GM12878 (cell line): ENCODE measurements around the gene SEMA4A. TPM values are rescaled to one million over a fixed set of nuclear protein-coding genes. Genes with fewer than 3 reads are reported as not detected.

ENCODE experiments used
- BMI1 ChIP-seq: fragments of 450-650 bp; IDR thresholded peaks from 2 replicates; pipeline ENCODE4 v1.6.1; 2016; ENCODE audit warnings: mild to moderate bottlenecking, moderate library complexity, borderline replicate concordance
- CREB1 ChIP-seq: IDR thresholded peaks from 2 replicates; pipeline ENCODE4 v1.6.1; 2012; ENCODE audit warnings: low read depth, mild to moderate bottlenecking, inconsistent platforms
- DPF2 ChIP-seq: fragments of 450-650 bp; IDR thresholded peaks from 2 replicates; pipeline ENCODE4 v1.6.1; 2017; ENCODE audit warnings: mild to moderate bottlenecking
- FOXK2 ChIP-seq: fragments of 450-650 bp; IDR thresholded peaks from 2 replicates; pipeline ENCODE4 v1.6.1; 2017; ENCODE audit warnings: mild to moderate bottlenecking, moderate library complexity
- GATAD2B ChIP-seq: fragments of 450-650 bp; conservative IDR thresholded peaks from 2 replicates; pipeline ENCODE4 v1.6.1; 2017; ENCODE audit warnings: low read depth, mild to moderate bottlenecking, moderate library complexity
- MEF2B ChIP-seq: fragments of 450-650 bp; IDR thresholded peaks from 2 replicates; pipeline ENCODE4 v1.6.1; 2018; ENCODE audit warnings: mild to moderate bottlenecking, moderate library complexity; ENCODE audit not compliant: partially characterized antibody, poor library complexity, severe bottlenecking
- NFYB ChIP-seq: IDR thresholded peaks from 2 replicates; pipeline ENCODE4 v1.6.1; 2011; ENCODE audit warnings: low read depth, mild to moderate bottlenecking, low read length, improper control_type of control experiment, moderate library complexity; ENCODE audit not compliant: insufficient read depth
- POLR2AphosphoS5 ChIP-seq: IDR thresholded peaks from 2 replicates; pipeline ENCODE4 v1.6.1; 2011; ENCODE audit warnings: mild to moderate bottlenecking, low read length, inconsistent platforms
- POU2F2 ChIP-seq: IDR thresholded peaks from 3 replicates; pipeline ENCODE4 v1.6.1; 2011; ENCODE audit warnings: low read depth, mild to moderate bottlenecking, low read length, borderline replicate concordance
- RBBP5 ChIP-seq: fragments of 200-600 bp; sonication (generic); conservative IDR thresholded peaks from 2 replicates; pipeline ENCODE4 v1.6.1; 2016
- SMC3 ChIP-seq: IDR thresholded peaks from 2 replicates; pipeline ENCODE4 v1.6.1; 2011; ENCODE audit warnings: low read length, improper control_type of control experiment, borderline replicate concordance
- SUZ12 ChIP-seq: fragments of 200-600 bp; sonication (generic); IDR thresholded peaks from one replicate; pipeline ENCODE4 v1.6.1; 2018; ENCODE audit warnings: antibody characterized with exemption, mild to moderate bottlenecking; ENCODE audit not compliant: unreplicated experiment
- TAF1 ChIP-seq: IDR thresholded peaks from 2 replicates; pipeline ENCODE4 v1.6.1; 2011; ENCODE audit warnings: mild to moderate bottlenecking, low read depth, low read length, borderline replicate concordance
- TCF12 ChIP-seq: IDR thresholded peaks from 2 replicates; pipeline ENCODE4 v1.6.1; 2011; ENCODE audit warnings: low read depth, mild to moderate bottlenecking, low read length
- USF2 ChIP-seq: IDR thresholded peaks from 2 replicates; pipeline ENCODE4 v1.6.1; 2011; ENCODE audit warnings: low read depth, low read length, improper control_type of control experiment, borderline replicate concordance
- polyA plus RNA-seq, 11 experiments: library from polyadenylated mRNA; depleted of rRNA in 4 of 11; unstranded in 6 of 11; stranded (reverse) in 5 of 11; fragments of >200 nt; fragmentation: Nextera tagmentation in 4 of 11; fragmentation: Illumina TruSeq in 1 of 11; extraction: Ambion mirVana in 4 of 11; extraction: Trizol in 1 of 11; gene quantifications; 1 replicate in 1 of 11; 2 replicates in 10 of 11; pipeline versions ENCODE4 v1.2.1 to v1.2.3, GENCODE V29; 2011 to 2016; ENCODE audit warnings: inconsistent platforms in 2 of 11, missing spikeins in 2 of 11, low read depth in 1 of 11
- total RNA-seq, 4 experiments: library from RNA; depleted of rRNA in 3 of 4; stranded (reverse); fragments of >200 nt in 3 of 4; fragmentation: Illumina TruSeq in 1 of 4; extraction: Trizol in 1 of 4; gene quantifications; 2 replicates each; pipeline versions ENCODE4 v1.2.1 to v1.2.3, GENCODE V29; 2013 to 2021
- TF ChIP-seq, protein P1 (sequence below): fragments of 450-650 bp; IDR thresholded peaks from 2 replicates; pipeline ENCODE4 v1.6.1; 2016; ENCODE audit warnings: mild to moderate bottlenecking

SEMA4A gene
- total and polyA plus RNA-seq, 10 of the 15 experiments (the other 5 are each of a cell fraction or from before 2014, with no cell fraction given): 2.6 to 64.2 (median 32.8) TPM

DNA sequence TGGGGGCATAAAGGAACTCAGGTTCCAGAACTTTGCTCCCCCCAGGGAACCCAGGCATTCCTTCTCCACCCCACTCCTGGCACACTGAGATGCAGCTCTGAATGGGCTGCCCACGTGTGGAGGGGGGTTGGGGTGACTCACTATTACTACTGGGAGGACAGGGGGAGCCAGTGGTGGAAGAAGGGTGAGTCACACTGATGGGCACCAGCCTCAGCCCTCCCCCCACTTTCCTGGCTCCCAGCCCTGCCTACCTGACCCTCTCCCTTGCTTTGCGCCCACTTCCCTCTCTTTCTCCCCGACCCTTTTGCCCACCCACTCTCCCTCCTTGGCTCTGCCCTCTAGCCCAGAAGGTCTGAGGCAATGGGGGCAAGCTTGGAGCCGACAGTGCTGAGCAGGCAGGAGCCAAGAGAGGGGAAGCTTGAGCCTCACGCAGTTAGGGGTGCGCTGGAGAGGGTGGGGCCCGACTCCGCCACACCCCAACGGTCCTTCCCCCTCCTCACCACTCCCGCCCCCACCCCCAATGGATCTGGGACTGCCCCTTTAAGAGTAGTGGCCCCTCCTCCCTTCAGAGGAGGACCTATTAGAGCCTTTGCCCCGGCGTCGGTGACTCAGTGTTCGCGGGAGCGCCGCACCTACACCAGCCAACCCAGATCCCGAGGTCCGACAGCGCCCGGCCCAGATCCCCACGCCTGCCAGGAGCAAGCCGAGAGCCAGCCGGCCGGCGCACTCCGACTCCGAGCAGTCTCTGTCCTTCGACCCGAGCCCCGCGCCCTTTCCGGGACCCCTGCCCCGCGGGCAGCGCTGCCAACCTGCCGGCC, 39.1 kb upstream of the SEMA4A start, which contains the start of gene LMNA (continued):
- TF ChIP-seq MEF2B (peak; percentile 6), TAF1 (0 out of 2 replicates have a peak, but pooled peaks have one; percentile 15), RBBP5 (no peak), FOXK2 (no peak), SUZ12 (no peak), POU2F2 (peak; percentile 37; the same call in 1 of the 3 replicates), GATAD2B (peak; percentile 15; the same call in 1 of the 2 replicates), DPF2 (peak; percentile 23; the same call in 1 of the 2 replicates), BMI1 (no peak), USF2 (no peak), CREB1 (no peak), NFYB (peak; percentile 64; the same call in 1 of the 2 replicates), SMC3 (peak; percentile 1; the same call in 1 of the 2 replicates), TCF12 (peak; percentile 42; the same call in 1 of the 2 replicates), POLR2AphosphoS5 (peak; percentile 83)
- TF ChIP-seq, protein P1, sequence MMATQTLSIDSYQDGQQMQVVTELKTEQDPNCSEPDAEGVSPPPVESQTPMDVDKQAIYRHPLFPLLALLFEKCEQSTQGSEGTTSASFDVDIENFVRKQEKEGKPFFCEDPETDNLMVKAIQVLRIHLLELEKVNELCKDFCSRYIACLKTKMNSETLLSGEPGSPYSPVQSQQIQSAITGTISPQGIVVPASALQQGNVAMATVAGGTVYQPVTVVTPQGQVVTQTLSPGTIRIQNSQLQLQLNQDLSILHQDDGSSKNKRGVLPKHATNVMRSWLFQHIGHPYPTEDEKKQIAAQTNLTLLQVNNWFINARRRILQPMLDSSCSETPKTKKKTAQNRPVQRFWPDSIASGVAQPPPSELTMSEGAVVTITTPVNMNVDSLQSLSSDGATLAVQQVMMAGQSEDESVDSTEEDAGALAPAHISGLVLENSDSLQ: peak; percentile 48
- TF ChIP-seq, all 136 proteins: peak for 31
